SK-N-SH (cell line): ENCODE results near the gene VANGL1. TPM values are rescaled to one million over a fixed set of nuclear protein-coding genes. Genes with fewer than 3 reads are reported as not detected.

Source experiments
- CTCF ChIA-PET: fragments of 300-600, 350-600 bp; formaldehyde crosslinking; extraction: SDS; loops from one replicate; lab custom pipeline; 2021; lab: Yijun Ruan, JAX
- POLR2A ChIA-PET: fragments of 350-600 bp; sonication (Branson Sonifier 250); formaldehyde crosslinking; extraction: SDS; loops from one replicate; lab custom pipeline; 2020; ENCODE audit warnings: antibody characterized with exemption, inconsistent platforms; lab: Yijun Ruan, JAX
- DNase-seq: peaks from one replicate; pipeline ENCODE4 v3.0.0; 2012
- H2AFZ ChIP-seq: fragments of 200-600 bp; sonication (generic); 2 replicates; pipeline ENCODE4 v1.8.1; 2016; ENCODE audit warnings: antibody characterized with exemption, mild to moderate bottlenecking, low read depth
- H3F3A ChIP-seq: fragments of 200-600 bp; sonication (generic); replicated peaks from 2 replicates; pipeline ENCODE3; 2016; ENCODE audit warnings: antibody characterized with exemption, mild to moderate bottlenecking; ENCODE audit not compliant: insufficient read depth
- H3K27ac ChIP-seq, 2 experiments: fragments of 200-500 bp in 1 of 2; fragments of 200-600 bp in 1 of 2; sonication (Bioruptor generic) in 1 of 2; sonication (generic), shearing (Covaris generic) in 1 of 2; 2 replicates each; pipeline versions ENCODE4 v1.5.1 to v1.6.1; 2014 to 2016; ENCODE audit warnings: low read depth in 2 of 2, inconsistent platforms in 1 of 2, low read length in 1 of 2, mild to moderate bottlenecking in 1 of 2, mixed read lengths in 1 of 2
- H3K27me3 ChIP-seq: fragments of 200-600 bp; sonication (generic), shearing (Covaris generic); 2 replicates; pipeline ENCODE4 v1.6.1; 2016; ENCODE audit warnings: mixed run types; ENCODE audit not compliant: insufficient read depth
- H3K36me3 ChIP-seq, 2 experiments: fragments of 200-500 bp in 1 of 2; fragments of 200-600 bp in 1 of 2; sonication (Bioruptor generic) in 1 of 2; sonication (generic) in 1 of 2; replicated peaks in 1 of 2; 2 replicates each; pipeline versions ENCODE3 to v1.5.1; 2014 to 2016; ENCODE audit warnings: low read length in 1 of 2, mild to moderate bottlenecking in 1 of 2; ENCODE audit not compliant: insufficient read depth in 2 of 2, control insufficient read depth in 1 of 2
- H3K4me1 ChIP-seq, 2 experiments: fragments of 200-500 bp in 1 of 2; fragments of 200-600 bp in 1 of 2; sonication (Bioruptor generic) in 1 of 2; sonication (generic), shearing (Covaris generic) in 1 of 2; 2 replicates each; pipeline versions ENCODE4 v1.5.1 to v1.6.1; 2014 to 2016; ENCODE audit warnings: low read depth in 1 of 2, low read length in 1 of 2, mixed run types in 1 of 2; ENCODE audit not compliant: insufficient read depth in 2 of 2, control insufficient read depth in 1 of 2
- H3K4me2 ChIP-seq: fragments of 200-600 bp; sonication (generic), shearing (Covaris generic); 2 replicates; pipeline ENCODE4 v1.6.1; 2017; ENCODE audit warnings: mixed run types
- H3K4me3 ChIP-seq, 2 experiments: fragments of 200-500 bp in 1 of 2; fragments of 200-600 bp in 1 of 2; sonication (Bioruptor generic) in 1 of 2; sonication (generic), shearing (Covaris generic) in 1 of 2; 2 replicates each; pipeline versions ENCODE4 v1.5.1 to v1.8.1; 2014 to 2016; ENCODE audit warnings: low read depth in 2 of 2, inconsistent platforms in 1 of 2, low read length in 1 of 2, mild to moderate bottlenecking in 1 of 2, mixed read lengths in 1 of 2, moderate library complexity in 1 of 2
- H3K79me2 ChIP-seq: fragments of 200-600 bp; sonication (generic); 2 replicates; pipeline ENCODE4 v1.8.1; 2017; ENCODE audit warnings: mild to moderate bottlenecking; ENCODE audit not compliant: insufficient read depth
- H3K9ac ChIP-seq: fragments of 200-600 bp; sonication (generic); 2 replicates; pipeline ENCODE4 v1.6.1; 2017; ENCODE audit warnings: mixed run types
- H3K9me2 ChIP-seq: fragments of 200-600 bp; sonication (generic); 2 replicates; pipeline ENCODE4 v1.6.1; 2017; ENCODE audit warnings: mixed run types
- H3K9me3 ChIP-seq: fragments of 200-600 bp; sonication (generic); 2 replicates; pipeline ENCODE4 v1.6.1; 2017; ENCODE audit warnings: mixed run types, mild to moderate bottlenecking, moderate library complexity
- H4K20me1 ChIP-seq: fragments of 200-600 bp; sonication (generic); 2 replicates; pipeline ENCODE4 v1.6.1; 2017; ENCODE audit warnings: mild to moderate bottlenecking, mixed run types; ENCODE audit not compliant: insufficient read depth
- CHD2 ChIP-seq: fragments of 150-350 bp; IDR thresholded peaks from 2 replicates; pipeline ENCODE4 v1.6.1; 2018; ENCODE audit warnings: low read length; ENCODE audit not compliant: partially characterized antibody
- CTCF ChIP-seq: fragments of 200-600 bp; sonication (generic); IDR thresholded peaks from 2 replicates; pipeline ENCODE4 v1.6.1; 2017; ENCODE audit warnings: antibody characterized with exemption, mild to moderate bottlenecking, moderate library complexity
- ELF1 ChIP-seq: IDR thresholded peaks from 2 replicates; pipeline ENCODE4 v1.4.0; 2012
- EZH2phosphoT487 ChIP-seq: fragments of 200-600 bp; sonication (generic); IDR thresholded peaks from 2 replicates; pipeline ENCODE4 v1.6.1; 2017; ENCODE audit warnings: low read depth, mixed run types, mild to moderate bottlenecking, antibody characterized with exemption, moderate library complexity, borderline replicate concordance
- FOXJ3 ChIP-seq: sonication (generic); formaldehyde crosslinking; IDR thresholded peaks from 2 replicates; pipeline ENCODE4 v1.5.1; 2020; ENCODE audit warnings: mild to moderate bottlenecking, missing genetic modification reagents
- FOXM1 ChIP-seq: IDR thresholded peaks from 2 replicates; pipeline ENCODE4 v1.4.0; 2012; ENCODE audit warnings: low read depth, mild to moderate bottlenecking
- GATA2 ChIP-seq: sonication (generic); formaldehyde crosslinking; IDR thresholded peaks from 2 replicates; pipeline ENCODE4 v1.5.0; 2020; ENCODE audit warnings: mild to moderate bottlenecking, missing genetic modification reagents
- IRF3 ChIP-seq: fragments of 150-350 bp; IDR thresholded peaks from 2 replicates; pipeline ENCODE4 v1.6.1; 2016; ENCODE audit warnings: mild to moderate bottlenecking, low read depth, low read length
- JUND ChIP-seq: IDR thresholded peaks from 2 replicates; pipeline ENCODE4 v1.4.0; 2012
- PBX3 ChIP-seq: IDR thresholded peaks from 2 replicates; pipeline ENCODE4; 2012
- POLR2AphosphoS5 ChIP-seq: IDR thresholded peaks from 2 replicates; pipeline ENCODE4 v1.6.1; 2012; ENCODE audit warnings: low read depth, low read length
- RAD21 ChIP-seq: IDR thresholded peaks from 2 replicates; pipeline ENCODE4 v1.6.1; 2012; ENCODE audit warnings: mild to moderate bottlenecking, low read length
- REST ChIP-seq: IDR thresholded peaks from 2 replicates; pipeline ENCODE4 v1.6.1; 2012; ENCODE audit warnings: mild to moderate bottlenecking, low read depth, low read length, moderate library complexity
- SIN3A ChIP-seq: IDR thresholded peaks from 2 replicates; pipeline ENCODE4 v1.6.1; 2012; ENCODE audit warnings: low read depth, mild to moderate bottlenecking, low read length, moderate library complexity, borderline replicate concordance
- USF1 ChIP-seq: IDR thresholded peaks from 2 replicates; pipeline ENCODE4 v1.4.0; 2012; ENCODE audit warnings: low read depth, borderline replicate concordance
- USF2 ChIP-seq: fragments of 150-350 bp; IDR thresholded peaks from 2 replicates; pipeline ENCODE4 v1.6.1; 2017; ENCODE audit warnings: antibody characterized with exemption, low read length, low read depth, borderline replicate concordance
- YY1 ChIP-seq: IDR thresholded peaks from 2 replicates; pipeline ENCODE4 v1.4.0; 2012; ENCODE audit warnings: low read depth, mild to moderate bottlenecking
- ZBTB33 ChIP-seq: IDR thresholded peaks from 2 replicates; pipeline ENCODE4 v1.4.0; 2012; ENCODE audit warnings: low read depth, borderline replicate concordance
- WGBS: methylation state at CpG from one replicate; pipeline ENCODE4 v1.1.6; 2017; ENCODE audit warnings: low lambda C conversion rate; 5-methylcytosine and 5-hydroxymethylcytosine counted together
- polyA plus RNA-seq, 3 experiments: library from polyadenylated mRNA; depleted of rRNA; stranded (reverse); fragments of >200 nt; gene quantifications; 2 replicates each; pipeline ENCODE4 v1.2.3, GENCODE V29; 2012

The VANGL1 gene
- polyA plus RNA-seq, 1 of the 3 experiments (the other 2 are of a cell fraction) = 5.4 TPM

GRCh38 chr1:115692224-115692623, 50.5 kb downstream of the VANGL1 start:
- Histone ChIP-seq H3K9me3 (no peaks in the 10 kb centered on the region), H3K4me1 (no peaks in the 10 kb centered on the region), H3K9me2 (no peaks in the 10 kb centered on the region), H3K27me3 (no peaks in the 10 kb centered on the region), H3K4me2 (no peak overlapping the region), H3K4me3 (no peak overlapping the region), H3K27ac (no peak overlapping the region), H3K9ac (no peak overlapping the region), H3F3A (no peaks in the 10 kb centered on the region), H4K20me1 (no peaks in the 10 kb centered on the region), H3K79me2 (no peaks in the 10 kb centered on the region), H2AFZ (no peak overlapping the region), H3K36me3 (peaks cover 3 to 22% of the 10 kb centered on the region in 2 experiments)
- DNase-seq = no peak
- ChIA-PET POLR2A (no interaction called here), CTCF (interaction anchor here (1.1 to 3.6 kb wide), 2 partner anchors 14 to 80 kb away, joined by 3 to 16 read pairs; no protein-coding TSS in a partner anchor)
- TF ChIP-seq JUND (no peak), GATA2 (CRISPR knock-in tag) (no peak), EZH2phosphoT487 (no peak), FOXJ3 (CRISPR knock-in tag) (no peak), ELF1 (no peak), PBX3 (no peak), CTCF (no peak), FOXM1 (no peak), IRF3 (no peak), POLR2AphosphoS5 (no peak), REST (no peak), YY1 (no peak), USF2 (no peak), ZBTB33 (no peak), CHD2 (no peak), SIN3A (no peak), RAD21 (no peak), USF1 (no peak)
- 92% methylated on average over 4 of the region's 4 CpGs for WGBS
